IPS-18c (cell line): ENCODE results near the gene SCAI.

ENCODE experiments used
- H3K4me3 ChIP-seq: 2 replicates; pipeline ENCODE4 v1.7.0; 2013; ENCODE audit warnings: low read depth, mild to moderate bottlenecking, low read length, moderate library complexity; ENCODE audit not compliant: insufficient read depth
- H3K9me3 ChIP-seq: one replicate; pipeline ENCODE4 v1.6.1; 2013; ENCODE audit warnings: mild to moderate bottlenecking, low read length, moderate library complexity; ENCODE audit not compliant: control insufficient read depth, insufficient read depth

Gene SCAI

DNA sequence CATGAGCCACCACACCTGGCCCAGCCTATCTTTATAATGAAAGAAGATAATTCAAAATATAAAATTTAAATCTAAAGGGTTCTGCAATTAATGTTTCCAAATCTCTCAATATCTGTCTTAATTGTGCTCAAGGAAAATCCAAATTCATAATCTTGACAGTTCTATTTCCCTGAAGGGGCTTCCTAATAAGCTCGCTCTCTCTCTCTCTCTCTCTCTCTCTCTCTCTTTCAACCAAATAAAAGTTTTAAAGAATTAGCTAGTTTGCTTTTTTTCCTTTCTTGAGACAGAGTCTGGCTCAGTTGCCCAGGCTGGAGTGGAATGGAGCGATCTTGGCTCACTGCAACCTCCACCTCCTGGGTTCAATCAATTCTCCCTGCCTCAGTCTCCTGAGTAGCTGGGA is 13.2 kb upstream of the SCAI start:
- H3K9me3 ChIP-seq, result no peaks in the 10 kb centered on the region
- no peak overlapping the region for H3K4me3 ChIP-seq

DNA sequence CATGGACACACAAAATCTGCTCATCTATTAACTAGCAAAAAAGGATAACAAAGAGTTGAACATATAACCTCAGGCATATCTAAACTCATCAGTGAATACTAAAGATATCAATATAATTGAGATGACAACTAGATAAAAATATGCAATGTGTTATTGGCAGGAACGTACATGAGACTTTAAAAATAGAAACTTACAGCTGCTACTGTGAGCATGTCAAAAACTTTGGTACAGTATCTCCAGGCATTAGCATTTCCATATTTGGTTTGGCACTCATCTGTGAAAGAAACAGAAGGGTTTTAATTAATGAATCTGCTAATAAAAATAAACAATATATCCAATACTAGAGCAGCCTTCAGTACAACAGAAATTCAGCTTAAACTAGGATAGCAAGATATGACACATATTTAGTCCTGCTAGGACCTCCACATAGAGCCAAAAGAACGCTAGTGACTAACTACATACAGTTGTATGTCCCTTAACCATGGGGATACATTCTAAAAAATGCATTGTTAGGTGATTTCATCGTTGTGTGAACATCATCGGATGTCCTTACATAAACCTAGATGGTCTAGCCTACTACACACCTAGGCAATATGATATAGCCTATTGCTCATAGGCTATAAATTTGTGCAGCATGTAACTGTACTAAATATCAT is 10.5 kb upstream of the SCAI start:
- H3K4me3 ChIP-seq, result no peak overlapping the region

DNA sequence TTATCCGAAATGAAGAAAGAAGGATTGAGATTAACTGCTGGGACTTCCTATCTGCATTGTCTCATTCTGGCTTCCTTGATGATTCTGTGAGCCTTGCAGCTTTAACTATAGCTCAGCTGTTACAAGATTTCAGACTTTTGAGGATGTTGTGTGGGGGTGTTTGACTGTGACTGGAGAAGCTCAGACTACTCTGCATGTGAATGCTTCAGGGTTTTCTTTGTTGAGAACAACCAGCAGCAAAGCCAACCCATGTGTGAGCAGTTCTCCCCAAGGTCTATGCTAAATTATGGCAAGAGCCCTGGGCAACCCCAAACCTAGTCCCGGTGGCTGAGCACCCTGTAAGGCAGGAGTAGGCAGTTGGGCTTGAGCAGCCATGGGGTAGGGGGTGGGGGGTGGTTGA is 8.4 kb upstream of the SCAI start:
- H3K4me3 ChIP-seq, result no peak overlapping the region
- no peaks in the 10 kb centered on the region for H3K9me3 ChIP-seq

More for the DNA sequence above, 10.5 kb upstream of the SCAI start:
- H3K9me3 ChIP-seq, result no peaks in the 10 kb centered on the region

DNA sequence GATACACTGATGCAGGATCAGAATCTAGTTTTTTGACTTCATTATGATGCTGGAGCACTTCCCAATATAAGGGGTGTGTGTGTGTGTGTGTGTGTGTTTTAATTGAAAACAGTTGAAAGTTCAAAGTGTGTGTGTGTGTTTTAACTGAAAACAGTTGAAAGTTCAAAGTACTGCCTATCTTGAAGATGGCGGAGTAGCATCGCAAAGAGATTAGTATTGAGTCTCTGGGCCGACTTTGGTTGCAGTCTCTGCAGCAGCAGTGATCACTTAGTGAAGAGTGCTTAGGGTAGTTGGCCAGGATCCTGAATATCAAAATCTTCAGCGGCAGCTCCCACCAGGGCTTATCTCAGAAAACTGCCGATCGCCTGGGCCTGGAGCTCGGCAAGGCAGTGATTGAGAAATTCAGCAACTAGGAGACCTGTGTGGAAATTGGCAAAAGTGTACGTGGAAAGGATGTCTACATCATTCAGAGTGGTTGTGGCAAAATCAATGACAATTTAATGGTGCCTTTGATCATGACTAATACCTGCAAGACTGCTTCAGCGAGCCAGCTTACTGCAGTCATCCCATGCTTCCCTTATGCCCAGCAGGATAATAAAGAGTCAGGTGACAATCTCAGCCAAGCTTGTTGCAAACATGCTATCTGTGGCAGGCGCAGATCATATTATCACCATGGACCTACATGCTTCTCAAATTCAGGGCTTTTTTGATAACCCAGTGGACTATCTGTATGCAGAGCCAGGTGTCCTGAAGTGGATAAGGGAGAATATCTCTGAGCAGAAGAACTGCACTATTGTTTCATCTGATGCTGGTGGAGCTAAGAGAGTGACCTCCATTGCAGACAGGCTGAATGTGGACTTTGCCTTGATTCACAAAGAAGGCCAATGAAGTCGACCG is 7.3 kb upstream of the SCAI start:
- Histone ChIP-seq H3K9me3 (no peaks in the 10 kb centered on the region), H3K4me3 (no peak overlapping the region)

DNA sequence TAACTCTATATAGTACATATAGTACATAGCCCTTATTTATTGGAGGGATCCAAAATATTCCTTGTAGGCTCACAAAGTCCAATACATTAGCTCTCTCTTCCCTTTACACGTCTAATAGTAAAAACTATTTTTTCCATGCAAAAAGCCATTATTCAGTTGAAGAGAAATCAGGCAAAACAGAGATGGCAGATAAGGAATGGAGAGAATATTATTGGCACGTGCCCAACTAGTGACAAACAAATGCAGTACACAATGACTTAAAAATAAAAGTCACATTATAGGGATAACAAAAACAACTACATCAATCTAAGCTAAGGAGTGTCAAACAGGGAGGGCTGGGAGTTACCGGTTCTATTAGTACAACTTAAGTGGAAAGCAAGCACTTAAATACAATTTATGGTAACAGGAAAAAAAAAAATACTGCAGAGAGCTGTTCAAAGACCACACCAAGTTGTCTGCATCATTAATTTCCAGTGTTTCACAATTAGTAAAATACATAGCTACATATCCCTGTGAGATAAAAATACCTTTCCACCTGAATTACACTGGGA is 4.1 kb upstream of the SCAI start:
- Histone ChIP-seq H3K4me3 (no peak overlapping the region), H3K9me3 (no peaks in the 10 kb centered on the region)

DNA sequence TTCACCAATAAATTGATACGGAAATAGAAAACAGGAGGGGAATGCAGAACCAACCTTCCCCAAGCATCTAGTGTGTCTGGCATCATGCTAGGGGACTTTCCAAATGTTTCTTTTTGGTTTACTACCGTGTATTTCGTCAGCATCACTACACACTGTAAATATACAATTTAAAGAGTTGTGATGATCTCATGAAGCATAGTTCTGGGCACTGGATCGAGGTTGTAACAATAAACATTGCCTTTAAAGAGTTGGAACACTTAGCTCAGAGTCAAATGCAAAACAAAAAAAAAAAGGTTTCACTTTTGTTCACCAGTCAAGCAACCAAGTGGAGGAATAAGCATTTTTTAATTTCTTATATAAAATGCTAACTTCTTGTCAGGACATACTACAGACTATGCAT is 2.9 kb upstream of the SCAI start:
- Histone ChIP-seq H3K4me3 (no peak overlapping the region), H3K9me3 (no peaks in the 10 kb centered on the region)

DNA sequence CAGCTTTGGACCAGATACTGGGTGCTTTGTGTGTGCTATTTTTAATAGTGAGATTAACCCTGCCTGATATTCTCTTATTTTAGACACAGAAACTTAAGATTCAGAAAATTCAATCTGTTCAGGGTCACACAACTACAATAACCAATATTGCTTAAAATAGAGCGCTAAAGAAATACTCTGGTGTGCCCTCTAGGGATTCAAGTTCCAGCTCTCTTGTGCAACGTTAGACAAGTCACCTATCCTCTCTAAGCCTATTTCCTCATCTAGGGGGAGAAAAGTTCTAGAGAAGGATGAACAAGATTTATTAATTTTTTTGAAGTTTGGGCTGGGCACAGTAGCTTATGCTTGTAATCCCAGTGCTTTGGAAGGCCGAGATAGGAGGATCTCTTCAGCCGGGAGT is 2.1 kb upstream of the SCAI start:
- H3K9me3 ChIP-seq, result no peaks in the 10 kb centered on the region
- H3K4me3 ChIP-seq, result no peak overlapping the region

DNA sequence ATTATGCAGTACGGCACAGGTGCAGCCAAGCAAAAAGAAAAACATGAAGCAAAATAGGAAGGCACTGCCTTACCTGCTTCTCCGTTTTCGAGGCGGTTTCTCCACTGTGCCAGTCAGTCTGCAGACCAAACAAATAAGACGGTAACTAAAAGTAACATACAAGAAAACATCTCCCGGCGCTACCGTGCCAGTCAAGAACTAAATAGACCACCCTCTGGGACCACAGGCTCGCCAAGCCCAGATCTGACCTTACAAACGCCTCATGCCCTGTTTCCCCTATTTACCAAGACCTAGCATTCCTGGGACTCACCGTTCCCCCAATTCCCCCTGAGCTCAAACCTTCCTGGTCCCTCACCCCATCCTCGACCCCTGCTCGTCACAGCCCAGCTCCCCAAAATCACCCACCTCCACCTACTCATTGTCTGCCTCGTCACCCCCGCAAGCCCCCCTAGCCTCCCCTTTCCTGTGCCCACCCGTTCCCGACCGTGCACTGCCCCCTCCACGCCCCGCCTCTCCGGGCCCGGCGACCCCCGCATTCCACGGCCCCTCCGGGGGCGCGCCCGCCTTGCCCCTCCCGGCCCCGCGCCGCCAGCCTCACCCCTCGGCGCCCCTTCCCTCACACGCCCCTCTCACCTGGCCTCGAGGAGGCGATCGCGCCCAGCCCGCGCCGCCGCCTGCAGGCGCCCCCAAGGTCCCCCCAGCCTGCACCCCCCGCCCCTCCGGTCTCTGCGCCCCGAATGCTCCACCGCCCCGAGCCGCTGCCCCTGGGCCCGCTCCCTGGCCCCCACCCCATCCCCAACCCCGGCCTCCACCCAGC is 560 bp downstream of the SCAI start:
- Histone ChIP-seq H3K4me3 (peak overlapping the region; percentile 77), H3K9me3 (no peaks in the 10 kb centered on the region)

DNA sequence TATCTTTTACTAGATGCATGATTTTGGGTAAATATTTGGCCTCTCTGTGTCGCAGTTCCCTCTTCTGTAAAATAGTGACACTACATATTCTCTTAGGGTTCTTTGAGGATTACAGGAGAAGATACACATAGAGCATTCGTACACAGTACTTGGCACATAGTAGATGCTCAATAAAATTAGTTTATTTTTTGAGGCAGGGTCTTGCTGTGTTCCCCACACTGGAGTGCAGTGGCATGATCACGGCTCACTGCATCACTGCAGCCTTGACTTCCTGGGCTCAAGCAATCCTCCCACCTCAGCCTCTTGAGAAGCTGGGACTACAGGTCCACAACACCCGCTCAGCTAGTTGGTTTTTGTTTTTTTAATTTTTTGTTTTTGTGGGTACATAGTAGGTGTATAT is 1.6 kb downstream of the SCAI start:
- no peaks in the 10 kb centered on the region for H3K9me3 ChIP-seq
- no peak overlapping the region for H3K4me3 ChIP-seq

DNA sequence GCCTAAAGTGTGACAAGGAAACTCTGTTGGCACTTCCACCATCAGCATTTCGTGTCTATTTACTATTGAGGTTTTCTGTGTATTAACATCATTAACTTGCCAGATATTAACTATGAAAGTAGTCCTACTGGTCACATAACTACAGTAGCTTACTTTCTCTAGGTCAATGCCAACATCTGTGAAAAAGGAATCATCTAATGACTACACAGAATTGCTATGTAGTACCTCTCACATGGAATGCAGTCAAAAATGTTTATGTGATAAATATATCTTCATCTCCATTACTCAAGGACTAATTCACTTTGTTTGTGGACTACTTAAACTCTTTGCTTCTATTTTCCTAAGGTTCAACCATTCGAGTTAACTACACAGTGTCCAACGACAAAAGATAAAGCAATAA is 2.1 kb downstream of the SCAI start:
- no peak overlapping the region for H3K4me3 ChIP-seq
- no peaks in the 10 kb centered on the region for H3K9me3 ChIP-seq

DNA sequence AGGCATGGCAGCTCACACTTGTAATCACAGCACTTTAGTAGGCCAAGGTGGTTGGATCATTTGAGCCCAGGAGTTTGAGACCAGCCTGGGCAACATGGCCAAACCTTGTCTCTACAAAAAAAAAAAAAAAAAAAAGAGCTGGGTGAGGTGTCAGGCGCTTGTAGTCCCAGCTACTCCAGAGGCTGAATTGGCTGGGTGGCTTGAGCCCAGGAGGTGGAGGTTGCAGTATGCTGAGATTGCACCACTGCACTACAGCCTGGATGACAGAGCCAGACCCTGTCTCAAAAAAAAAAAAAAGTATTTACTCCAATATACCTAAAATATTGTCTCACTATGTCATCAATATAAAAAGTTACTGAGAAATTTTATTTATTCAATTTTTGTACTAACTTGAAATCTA is 2.8 kb downstream of the SCAI start:
- H3K9me3 ChIP-seq, result no peaks in the 10 kb centered on the region
- H3K4me3 ChIP-seq, result no peak overlapping the region

DNA sequence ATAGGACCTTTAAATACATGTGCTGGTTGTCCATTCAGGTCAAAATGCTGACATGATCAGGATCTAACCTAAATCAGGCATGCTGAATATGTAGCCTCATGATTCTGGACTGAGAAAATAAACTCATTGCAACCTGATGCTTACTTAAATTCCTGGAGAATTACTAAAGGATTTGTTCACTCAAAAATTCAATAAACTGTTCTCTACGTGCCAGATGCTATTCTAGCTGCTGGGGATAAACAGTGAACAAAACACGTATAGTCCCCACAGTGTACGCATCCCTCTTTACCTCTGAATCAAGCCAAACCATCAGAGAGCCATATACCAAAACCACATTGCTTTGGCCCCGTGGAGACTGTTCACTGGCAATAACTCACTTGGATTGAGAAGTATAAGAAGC is 6.1 kb downstream of the SCAI start:
- Histone ChIP-seq H3K4me3 (no peak overlapping the region), H3K9me3 (no peaks in the 10 kb centered on the region)

DNA sequence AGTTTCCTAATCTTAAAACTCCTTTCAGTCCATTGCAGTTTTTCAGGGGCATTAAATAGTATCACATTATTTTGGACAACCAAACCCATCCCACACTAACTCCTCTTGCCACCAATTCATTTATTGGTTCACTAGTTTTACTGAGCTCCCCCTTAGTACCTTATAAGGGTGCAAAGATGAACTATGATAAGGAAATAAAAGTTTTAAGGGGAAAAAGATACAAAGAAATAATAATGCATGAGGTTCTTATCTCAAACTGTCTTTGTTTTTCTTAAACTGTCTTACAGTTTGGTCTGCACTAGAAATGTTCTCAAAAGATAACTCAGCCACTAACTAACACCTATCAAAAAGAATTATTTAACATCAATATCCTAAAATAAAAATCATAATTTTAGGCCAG is 8.4 kb downstream of the SCAI start:
- Histone ChIP-seq H3K4me3 (no peak overlapping the region), H3K9me3 (no peaks in the 10 kb centered on the region)

DNA sequence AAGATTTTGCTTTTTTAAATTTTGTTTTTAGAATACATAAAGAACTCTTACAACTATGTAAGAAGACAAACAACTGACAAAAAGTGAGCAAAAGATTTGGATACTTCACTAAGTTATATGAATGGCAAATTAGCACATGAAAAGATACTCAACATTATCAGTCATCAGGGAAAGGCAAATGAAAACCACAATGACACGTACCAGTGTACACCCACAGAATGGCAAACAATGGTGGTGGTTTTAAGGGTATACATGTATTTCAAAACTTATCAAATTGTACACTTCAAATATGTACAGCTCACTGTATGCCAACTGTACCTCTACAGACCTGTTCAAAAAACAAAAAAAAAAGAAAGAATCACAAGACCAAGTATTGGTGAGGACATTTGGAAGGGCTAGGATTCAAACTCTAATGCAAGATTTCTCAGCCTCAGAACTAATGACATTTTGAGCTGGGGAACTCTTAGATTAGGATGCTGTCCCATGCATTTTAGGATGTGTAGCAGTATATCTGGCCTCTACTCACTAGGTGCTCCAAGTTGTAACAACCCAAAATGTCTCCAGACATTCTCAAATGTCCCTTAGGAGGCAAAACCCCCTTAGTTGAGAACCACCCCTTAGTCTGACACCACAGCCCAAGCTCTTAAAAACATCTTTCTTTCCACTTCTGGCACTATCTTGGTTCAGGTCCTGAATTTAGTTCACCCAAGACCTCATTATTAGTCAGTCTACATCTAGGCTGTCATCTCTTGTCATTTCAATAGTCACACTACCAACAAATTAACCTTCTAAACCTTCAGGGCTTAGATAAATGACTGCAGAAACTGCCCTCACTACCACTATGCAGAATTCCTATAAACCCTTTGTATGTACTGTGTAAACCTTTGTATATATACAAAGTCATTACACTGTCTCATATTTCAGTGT is 9.7 kb downstream of the SCAI start:
- Histone ChIP-seq H3K9me3 (no peaks in the 10 kb centered on the region), H3K4me3 (no peak overlapping the region)

DNA sequence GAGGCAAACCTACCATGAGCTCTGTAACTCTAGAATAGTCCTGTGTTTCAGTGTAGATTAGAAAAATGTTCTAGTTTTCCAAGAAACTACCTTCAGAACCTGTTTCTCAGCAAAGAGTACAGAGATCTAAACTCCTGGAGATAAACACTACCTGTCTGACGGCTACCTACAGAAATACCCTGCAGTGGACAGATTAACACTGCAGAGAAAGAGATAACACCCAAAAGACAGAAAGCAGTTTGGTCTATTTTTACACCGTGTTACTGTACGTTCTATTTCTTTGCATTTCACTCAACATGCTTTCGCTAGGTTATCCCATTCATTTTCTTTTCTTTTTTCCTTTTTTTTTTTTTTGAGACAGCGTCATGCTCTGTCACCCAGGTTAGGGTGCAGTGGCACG is 11.6 kb downstream of the SCAI start:
- no peak overlapping the region for H3K4me3 ChIP-seq

DNA sequence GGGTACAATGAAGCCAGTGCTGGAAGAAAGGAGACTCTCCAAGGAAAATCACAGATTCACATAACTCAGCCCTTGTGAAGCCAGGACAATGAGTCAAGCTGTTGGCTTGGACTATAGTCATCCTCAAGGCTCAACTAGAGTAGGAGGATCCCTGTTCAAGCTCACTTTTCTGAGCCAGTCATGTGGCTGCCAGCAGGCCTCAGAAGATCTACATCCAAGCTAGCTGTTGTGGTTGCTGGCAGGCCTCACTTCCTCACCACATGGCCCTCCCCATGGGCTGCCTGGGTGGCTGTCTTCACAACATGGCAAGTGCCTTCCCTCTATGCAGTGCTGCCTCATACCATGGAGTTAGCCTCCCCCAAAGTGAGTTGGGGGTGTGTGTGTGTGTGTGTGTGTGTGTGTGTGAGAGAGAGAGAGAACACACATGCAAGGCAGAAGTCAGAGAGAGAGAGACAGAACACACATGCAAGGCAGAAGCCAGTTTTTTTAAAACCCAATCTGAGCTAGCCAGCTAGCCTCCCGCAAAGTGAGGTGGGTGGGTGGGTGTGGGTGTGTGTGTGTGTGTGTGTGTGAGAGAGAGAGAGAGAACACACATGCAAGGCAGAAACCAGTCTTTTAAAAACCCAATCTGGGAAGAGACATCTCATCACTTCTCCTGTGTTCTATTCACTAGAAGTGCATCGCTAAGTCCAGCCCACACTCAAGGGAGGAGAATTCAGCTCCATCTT is 17.1 kb downstream of the SCAI start:
- Histone ChIP-seq H3K4me3 (no peak overlapping the region), H3K9me3 (no peaks in the 10 kb centered on the region)

More for the DNA sequence above, 11.6 kb downstream of the SCAI start:
- no peaks in the 10 kb centered on the region for H3K9me3 ChIP-seq
